Measurements from ENCODE around the gene ASTN2.

DNA sequence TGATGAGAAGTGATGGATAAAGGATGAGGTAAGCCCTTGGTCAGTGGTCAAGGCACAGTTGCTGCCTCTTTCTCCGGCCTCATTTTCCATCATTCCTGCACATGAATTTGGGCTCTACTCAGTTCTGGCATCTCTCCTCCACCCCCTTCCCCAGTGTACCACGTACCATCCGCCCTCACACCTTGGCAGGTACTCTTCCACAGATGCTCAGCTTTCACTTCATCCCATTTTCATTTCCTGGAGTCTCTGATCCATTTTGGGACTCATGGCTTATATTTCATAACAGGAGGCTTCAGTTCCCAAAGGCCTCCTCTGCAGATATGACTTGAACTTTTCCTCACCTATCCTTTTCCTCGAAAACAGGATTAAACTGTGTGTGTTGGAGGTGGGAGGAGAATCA lies 326.7 kb downstream of the ASTN2 start:
- no peak for TF ChIP-seq POLR2AphosphoS5 (IDR thresholded peaks at IDR 0.05)
- TF ChIP-seq, protein P1, sequence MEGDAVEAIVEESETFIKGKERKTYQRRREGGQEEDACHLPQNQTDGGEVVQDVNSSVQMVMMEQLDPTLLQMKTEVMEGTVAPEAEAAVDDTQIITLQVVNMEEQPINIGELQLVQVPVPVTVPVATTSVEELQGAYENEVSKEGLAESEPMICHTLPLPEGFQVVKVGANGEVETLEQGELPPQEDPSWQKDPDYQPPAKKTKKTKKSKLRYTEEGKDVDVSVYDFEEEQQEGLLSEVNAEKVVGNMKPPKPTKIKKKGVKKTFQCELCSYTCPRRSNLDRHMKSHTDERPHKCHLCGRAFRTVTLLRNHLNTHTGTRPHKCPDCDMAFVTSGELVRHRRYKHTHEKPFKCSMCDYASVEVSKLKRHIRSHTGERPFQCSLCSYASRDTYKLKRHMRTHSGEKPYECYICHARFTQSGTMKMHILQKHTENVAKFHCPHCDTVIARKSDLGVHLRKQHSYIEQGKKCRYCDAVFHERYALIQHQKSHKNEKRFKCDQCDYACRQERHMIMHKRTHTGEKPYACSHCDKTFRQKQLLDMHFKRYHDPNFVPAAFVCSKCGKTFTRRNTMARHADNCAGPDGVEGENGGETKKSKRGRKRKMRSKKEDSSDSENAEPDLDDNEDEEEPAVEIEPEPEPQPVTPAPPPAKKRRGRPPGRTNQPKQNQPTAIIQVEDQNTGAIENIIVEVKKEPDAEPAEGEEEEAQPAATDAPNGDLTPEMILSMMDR (IDR thresholded peaks at IDR 0.05): no peak

Data from prostate gland (tissue), 2 donors.